Panc1 (cell line): Measurements from ENCODE around the gene ELFN1. TPM values are rescaled to one million over a fixed set of nuclear protein-coding genes. Genes with fewer than 3 reads are reported as not detected.
A peak's percentile ranks its signal among the peaks of the same experiment; 100 is the strongest.

Experiments
- ATAC-seq: fragments of 200-7000 bp; cut with Tn5 transposase; 2 replicates; pipeline ENCODE4 v1.9.1; 2020; ENCODE audit warnings: mild to moderate bottlenecking, moderate library complexity
- BruUV-seq: library from RNA; stranded (reverse); fragments of 400-500 nt; replicated peaks from 2 replicates; lab custom pipeline; 2021; lab: Mats Ljungman, UMichigan
- CTCF ChIA-PET: fragments of 300-600 bp; sonication (Branson Sonifier 250); formaldehyde crosslinking; loops from one replicate; lab custom pipeline; 2022; ENCODE audit warnings: antibody characterized with exemption; lab: Charles Lee
- POLR2A ChIA-PET: fragments of 300-600 bp; sonication (Branson Sonifier 250); formaldehyde crosslinking; loops from one replicate; lab custom pipeline; 2022; ENCODE audit warnings: antibody characterized with exemption; lab: Charles Lee
- DNase-seq: peaks from one replicate; pipeline ENCODE4 v3.0.0-alpha.2; 2010; ENCODE audit warnings: low read depth, low spot score
- H3K27ac ChIP-seq: 2 replicates; pipeline ENCODE4 v1.5.1; 2011; ENCODE audit warnings: mild to moderate bottlenecking, low read length, inconsistent platforms
- H3K27me3 ChIP-seq: fragments of 200-500 bp; sonication (Bioruptor generic); 2 replicates; pipeline ENCODE4 v1.6.0; 2014; ENCODE audit warnings: low read length, inconsistent platforms; ENCODE audit not compliant: control insufficient read depth, insufficient read depth
- H3K36me3 ChIP-seq: fragments of 200-500 bp; sonication (Bioruptor generic); 2 replicates; pipeline ENCODE4 v1.5.1; 2014; ENCODE audit warnings: inconsistent platforms, mild to moderate bottlenecking, low read length, moderate library complexity; ENCODE audit not compliant: control insufficient read depth, insufficient read depth
- H3K4me1 ChIP-seq: 2 replicates; pipeline ENCODE4 v1.5.1; 2011; ENCODE audit warnings: inconsistent platforms, mild to moderate bottlenecking, low read length, moderate library complexity; ENCODE audit not compliant: control insufficient read depth, insufficient read depth
- H3K4me3 ChIP-seq, 2 experiments: 2 replicates each; pipeline ENCODE4 v1.5.1; 2011 to 2012; ENCODE audit warnings: low read depth in 2 of 2, low read length in 2 of 2, mild to moderate bottlenecking in 2 of 2, inconsistent platforms in 1 of 2, moderate library complexity in 1 of 2
- H3K9me3 ChIP-seq: fragments of 200-500 bp; sonication (Bioruptor generic); 2 replicates; pipeline ENCODE4 v1.5.1; 2014; ENCODE audit warnings: low read depth, mild to moderate bottlenecking, inconsistent platforms, low read length, moderate library complexity; ENCODE audit not compliant: control insufficient read depth, insufficient read depth
- POLR2AphosphoS5 ChIP-seq: IDR thresholded peaks from 2 replicates; pipeline ENCODE4 v1.6.1; 2012; ENCODE audit warnings: mild to moderate bottlenecking, low read depth, low read length, moderate library complexity
- REST ChIP-seq, 2 experiments: IDR thresholded peaks; 2 replicates each; pipeline ENCODE4 v1.6.1; 2011 to 2012; ENCODE audit warnings: low read depth in 2 of 2, control low read depth in 1 of 2, low read length in 1 of 2, mild to moderate bottlenecking in 1 of 2, moderate library complexity in 1 of 2; ENCODE audit not compliant: insufficient read depth in 1 of 2
- SIN3A ChIP-seq: IDR thresholded peaks from 2 replicates; pipeline ENCODE4 v1.6.1; 2012; ENCODE audit warnings: low read depth, mild to moderate bottlenecking, low read length, moderate library complexity, borderline replicate concordance; ENCODE audit not compliant: insufficient read depth
- TCF7L2 ChIP-seq: IDR thresholded peaks from 2 replicates; pipeline ENCODE4 v1.6.1; 2011; ENCODE audit warnings: mild to moderate bottlenecking, low read depth, low read length, inconsistent platforms
- in situ Hi-C: cut with HindIII; loops from 2 replicates; pipeline ENCODE4 v1.10.0; 2016; ENCODE audit warnings: low sequenced_read_pairs, low pct_unique_long_range_greater_than_20kb
- intact Hi-C: fragments of 100-400 bp; cut with micrococcal nuclease; formaldehyde crosslinking; loops from one replicate; pipeline ENCODE4 v1.10.0; 2022; ENCODE audit not compliant: unreplicated experiment
- total RNA-seq: library from RNA; stranded (reverse); gene quantifications from one replicate; pipeline ENCODE4 v1.2.1, GENCODE V29; 2021; ENCODE audit not compliant: unreplicated experiment
- TF ChIP-seq, protein P1 (sequence below): fragments of 450-650 bp; IDR thresholded peaks from 2 replicates; pipeline ENCODE4 v1.5.1; 2017; ENCODE audit warnings: mild to moderate bottlenecking

Gene ELFN1
- total RNA-seq, 1 experiment from 2014 or later = 39.0 TPM

DNA sequence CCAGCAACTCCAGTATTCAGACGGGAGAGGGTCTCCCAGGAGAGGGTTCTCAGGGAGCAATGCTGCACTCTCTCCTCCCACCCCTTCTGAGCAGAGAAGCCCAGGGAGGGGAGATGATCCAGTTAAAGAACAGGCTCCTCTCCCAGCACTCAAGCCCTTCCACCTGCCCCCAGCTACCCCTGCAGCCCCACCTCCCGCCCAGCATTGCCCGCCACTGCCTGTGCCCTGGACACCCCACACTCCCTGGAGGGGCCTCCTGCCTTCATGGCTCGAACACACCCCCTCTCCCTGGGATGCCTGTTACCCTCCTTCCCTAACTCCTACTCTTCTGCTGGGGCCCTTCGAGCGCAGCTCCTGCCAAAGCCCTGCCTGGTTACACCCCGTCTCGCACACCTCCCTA lies 66.8 kb downstream of the ELFN1 start:
- no peak overlapping the region for H3K4me3 ChIP-seq
- H3K4me1 ChIP-seq = peaks cover under 1% of the 10 kb centered on the region
- intact Hi-C loops = no loop called here
- no TSS peak for BruUV-seq
- ChIA-PET POLR2A (no interaction called here), CTCF (no interaction called here)
- in situ Hi-C loops = no loop called here
- H3K27me3 ChIP-seq = no peaks in the 10 kb centered on the region
- no peaks in the 10 kb centered on the region for H3K36me3 ChIP-seq
- DNase-seq (no peak), ATAC-seq (peak; percentile 17; the same call in 1 of the 2 replicates)
- no peak for TF ChIP-seq TCF7L2
- no peak for TF ChIP-seq SIN3A
- TF ChIP-seq POLR2AphosphoS5 = no peak
- TF ChIP-seq REST (IDR thresholded peaks at IDR 0.05; ENCODE audit: insufficient read depth in 1 of 2, low read depth in 2 of 2, low read length in 1 of 2) = no peak
- H3K27ac ChIP-seq = no peak overlapping the region
- H3K9me3 ChIP-seq = no peaks in the 10 kb centered on the region

GRCh38 chr7:1737523-1737922 lies 67.4 kb downstream of the ELFN1 start:
- TF ChIP-seq REST (IDR thresholded peaks at IDR 0.05; ENCODE audit: insufficient read depth in 1 of 2, low read depth in 2 of 2, low read length in 1 of 2) (no peak), POLR2AphosphoS5 (no peak), SIN3A (no peak), TCF7L2 (no peak)
- TF ChIP-seq, protein P1, sequence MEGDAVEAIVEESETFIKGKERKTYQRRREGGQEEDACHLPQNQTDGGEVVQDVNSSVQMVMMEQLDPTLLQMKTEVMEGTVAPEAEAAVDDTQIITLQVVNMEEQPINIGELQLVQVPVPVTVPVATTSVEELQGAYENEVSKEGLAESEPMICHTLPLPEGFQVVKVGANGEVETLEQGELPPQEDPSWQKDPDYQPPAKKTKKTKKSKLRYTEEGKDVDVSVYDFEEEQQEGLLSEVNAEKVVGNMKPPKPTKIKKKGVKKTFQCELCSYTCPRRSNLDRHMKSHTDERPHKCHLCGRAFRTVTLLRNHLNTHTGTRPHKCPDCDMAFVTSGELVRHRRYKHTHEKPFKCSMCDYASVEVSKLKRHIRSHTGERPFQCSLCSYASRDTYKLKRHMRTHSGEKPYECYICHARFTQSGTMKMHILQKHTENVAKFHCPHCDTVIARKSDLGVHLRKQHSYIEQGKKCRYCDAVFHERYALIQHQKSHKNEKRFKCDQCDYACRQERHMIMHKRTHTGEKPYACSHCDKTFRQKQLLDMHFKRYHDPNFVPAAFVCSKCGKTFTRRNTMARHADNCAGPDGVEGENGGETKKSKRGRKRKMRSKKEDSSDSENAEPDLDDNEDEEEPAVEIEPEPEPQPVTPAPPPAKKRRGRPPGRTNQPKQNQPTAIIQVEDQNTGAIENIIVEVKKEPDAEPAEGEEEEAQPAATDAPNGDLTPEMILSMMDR = no peak
- DNase-seq = no peak
- in situ Hi-C loops = no loop called here
- intact Hi-C loops = no loop called here
- CTCF ChIA-PET = no interaction called here
- no peak for ATAC-seq
- no TSS peak for BruUV-seq
- POLR2A ChIA-PET = no interaction called here
- H3K9me3 ChIP-seq = no peaks in the 10 kb centered on the region
- peaks cover 7% of the 10 kb centered on the region for H3K4me1 ChIP-seq
- no peaks in the 10 kb centered on the region for H3K36me3 ChIP-seq
- H3K27me3 ChIP-seq = no peaks in the 10 kb centered on the region
- H3K4me3 ChIP-seq = no peak overlapping the region
- no peak overlapping the region for H3K27ac ChIP-seq
